Stimulated activated naive CD4-positive, alpha-beta T cell (primary cell): ENCODE measurements around the gene C15orf62.

Source experiments
- DNase-seq, 6 experiments: peaks; one replicate each; lab custom pipeline; 2025; lab: John Stamatoyannopoulos, UW

The C15orf62 gene

DNA sequence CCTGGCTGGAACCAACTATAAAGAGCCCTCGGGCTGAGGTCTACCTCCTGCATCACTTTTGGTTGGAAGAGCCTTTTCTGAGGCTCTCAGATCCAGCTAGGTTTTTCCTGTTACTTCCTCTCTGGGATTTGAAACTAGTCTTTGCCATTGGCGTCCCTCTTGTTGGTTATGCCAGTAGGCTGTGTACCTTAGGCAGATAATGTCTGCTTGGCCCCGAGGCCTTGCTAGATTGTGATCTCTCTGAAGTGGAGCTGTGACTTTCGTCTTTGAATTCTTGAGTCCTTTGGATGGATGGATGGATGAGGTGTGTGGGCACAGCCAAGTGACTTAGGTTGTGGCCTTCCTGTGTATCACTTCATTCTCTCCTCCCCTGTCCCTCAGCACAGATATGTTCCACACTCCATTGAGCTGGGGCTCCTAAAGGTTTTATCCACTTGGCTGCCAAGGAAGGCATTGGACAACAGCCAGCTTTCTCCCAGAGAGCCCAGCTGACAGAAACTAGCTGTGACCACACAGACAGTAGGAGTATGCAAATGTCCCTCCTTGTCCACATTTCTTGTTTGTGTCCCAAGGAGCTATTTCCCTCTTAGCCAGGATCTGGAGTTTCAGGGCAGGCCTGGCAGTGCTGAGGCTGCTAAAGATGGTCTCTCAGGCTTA is 45.4 kb downstream of the C15orf62 start:
- no peak for DNase-seq

DNA sequence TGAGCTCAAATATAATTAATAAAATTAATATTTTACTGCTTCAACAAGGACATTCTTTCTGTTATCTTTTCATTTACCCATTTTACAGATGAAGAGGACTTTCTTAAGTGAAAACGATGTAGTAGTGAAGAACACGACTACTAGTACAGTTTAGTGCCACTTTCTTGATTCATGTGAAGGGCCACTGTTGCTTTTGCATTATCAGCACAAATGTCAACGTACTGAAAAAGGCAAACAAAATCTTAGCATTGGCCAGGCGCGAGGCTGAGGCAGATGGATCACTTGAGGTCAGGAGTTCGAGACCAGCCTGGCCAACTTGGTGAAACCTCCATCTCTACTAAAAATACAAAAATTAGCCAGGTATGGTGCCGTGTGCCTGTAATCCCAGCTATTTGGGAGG is 49.3 kb downstream of the C15orf62 start:
- DNase-seq = no peak

DNA sequence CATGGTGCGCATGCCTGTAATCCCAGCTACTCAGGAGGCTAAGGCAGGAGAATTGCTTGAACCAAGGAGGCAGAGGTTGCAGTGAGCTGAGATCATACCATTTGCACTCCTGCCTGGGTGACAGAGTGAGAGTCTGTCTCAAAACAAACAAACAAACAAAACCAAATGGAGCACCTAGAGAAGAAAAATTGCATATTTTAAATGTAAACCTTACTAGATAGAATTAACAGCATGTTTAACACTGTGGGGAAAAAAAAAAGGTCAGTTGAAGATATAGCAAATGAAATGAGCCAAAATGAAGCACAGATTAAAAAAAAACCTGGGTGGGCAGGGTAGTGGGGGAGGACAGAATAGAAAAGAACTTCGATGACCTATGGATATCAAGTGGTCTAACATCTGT is 51.4 kb downstream of the C15orf62 start:
- DNase-seq = no peak
